Tibial nerve (tissue), 4 donors: ENCODE measurements around the gene KCP.

Experiments used
- CTCF ChIP-seq, 5 experiments: fragments of 200-600 bp in 3 of 5; fragments of 450-650 bp in 2 of 5; sonication (generic) in 3 of 5; IDR thresholded peaks; one replicate each; pipeline ENCODE4 v1.5.1; 2016 to 2019; ENCODE audit warnings: antibody characterized with exemption in 5 of 5, mild to moderate bottlenecking in 3 of 5, moderate library complexity in 2 of 5
- EP300 ChIP-seq, 2 donors: sonication (generic); formaldehyde crosslinking; IDR thresholded peaks; one replicate each; pipeline ENCODE4 v1.6.1; 2017; ENCODE audit warnings: antibody characterized with exemption in 2 of 2, mild to moderate bottlenecking in 1 of 2
- POLR2A ChIP-seq, 2 donors: fragments of 450-650 bp; IDR thresholded peaks; one replicate each; pipeline ENCODE4 v1.6.1; 2017; ENCODE audit warnings: antibody characterized with exemption in 2 of 2, mild to moderate bottlenecking in 2 of 2, moderate library complexity in 2 of 2

- TF ChIP-seq CTCF (IDR thresholded peaks at IDR 0.05) (no peak), EP300 (IDR thresholded peaks at IDR 0.05) (no peak), POLR2A (IDR thresholded peaks at IDR 0.05) (no peak)
These were observed 80.9 kb downstream of the KCP start for GRCh38 chr7:128829391-128830166.
